CD4-positive, alpha-beta T cell treated with Interleukin-2 at 100 ng/mL for 4 hours (primary cell): ENCODE results near the gene OR2T11.
"Not testable (repeated sequence)": the region's sequence is repeated elsewhere in the genome, so short reads cannot be mapped to it uniquely, and the experiment has no call there.

Source experiments
- DNase-seq: peaks from one replicate; pipeline ENCODE4 v3.0.0-alpha.2; 2020; ENCODE audit warnings: low spot score

OR2T11 gene, protein sequence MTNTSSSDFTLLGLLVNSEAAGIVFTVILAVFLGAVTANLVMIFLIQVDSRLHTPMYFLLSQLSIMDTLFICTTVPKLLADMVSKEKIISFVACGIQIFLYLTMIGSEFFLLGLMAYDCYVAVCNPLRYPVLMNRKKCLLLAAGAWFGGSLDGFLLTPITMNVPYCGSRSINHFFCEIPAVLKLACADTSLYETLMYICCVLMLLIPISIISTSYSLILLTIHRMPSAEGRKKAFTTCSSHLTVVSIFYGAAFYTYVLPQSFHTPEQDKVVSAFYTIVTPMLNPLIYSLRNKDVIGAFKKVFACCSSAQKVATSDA

DNA sequence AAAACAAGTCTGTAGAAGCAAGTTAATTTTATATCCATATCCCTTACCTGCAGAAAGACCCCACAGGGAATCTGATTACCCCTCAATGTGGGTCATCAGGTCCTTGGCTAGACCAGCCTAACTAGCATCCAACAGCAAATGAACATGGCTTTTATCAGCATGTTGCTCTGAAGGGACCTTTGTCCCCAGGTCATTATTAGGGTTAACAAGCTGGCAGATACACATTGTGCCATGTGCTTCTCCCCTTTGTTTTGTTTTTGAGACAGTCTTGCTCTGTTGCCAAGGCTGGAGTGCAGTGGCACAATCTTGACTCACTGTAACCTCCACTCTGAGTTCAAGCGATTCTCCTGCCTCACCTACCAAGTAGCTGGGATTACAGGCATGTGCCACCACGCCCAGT lies at the start of gene OR2T11:
TSS of gene OR2T11 (minus strand) at position 101 of the 400 bp plus-strand sequence. CDS start 7,963 bp downstream, outside the sequence.
- DNase-seq: not testable (repeated sequence)

DNA sequence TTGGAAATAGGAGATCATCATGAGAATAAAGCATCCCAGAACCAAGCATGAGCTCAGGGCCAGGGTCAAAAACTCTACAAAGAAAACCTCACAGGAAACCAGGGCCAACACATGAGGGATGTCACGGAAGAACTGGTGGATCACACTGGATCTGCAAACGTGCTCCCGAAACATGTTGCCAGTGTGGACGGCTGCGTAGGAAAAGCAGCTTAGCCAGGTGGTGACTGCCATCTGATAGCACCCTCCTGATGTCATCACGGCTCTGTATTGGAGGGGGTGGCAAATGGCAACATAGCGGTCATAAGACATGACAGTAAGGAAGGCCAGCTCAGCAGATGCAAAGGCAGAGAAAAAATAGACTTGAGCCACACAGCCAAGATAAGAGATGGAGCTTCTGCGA lies 46.8 kb upstream of the OR2T11 start:
- DNase-seq: no peak

DNA sequence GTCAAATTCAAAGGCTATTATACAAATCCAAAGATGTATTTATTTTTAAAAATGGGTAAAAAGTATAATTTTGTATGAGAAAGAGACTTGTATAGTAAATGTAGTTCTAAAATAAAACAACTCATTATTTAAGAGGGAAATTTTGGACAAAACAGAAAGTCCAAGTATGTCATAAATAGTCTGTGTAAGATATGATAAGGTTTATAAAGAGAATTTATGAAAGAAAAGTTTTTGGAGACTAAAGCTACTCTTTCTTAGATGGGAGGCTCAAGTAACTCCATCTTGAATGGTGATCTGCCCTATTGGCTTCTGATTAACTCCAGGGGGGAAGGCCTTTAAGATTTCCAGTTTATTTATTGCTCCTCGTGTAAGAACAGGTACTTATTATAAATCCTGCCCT lies 35.1 kb upstream of the OR2T11 start:
- no peak for DNase-seq

DNA sequence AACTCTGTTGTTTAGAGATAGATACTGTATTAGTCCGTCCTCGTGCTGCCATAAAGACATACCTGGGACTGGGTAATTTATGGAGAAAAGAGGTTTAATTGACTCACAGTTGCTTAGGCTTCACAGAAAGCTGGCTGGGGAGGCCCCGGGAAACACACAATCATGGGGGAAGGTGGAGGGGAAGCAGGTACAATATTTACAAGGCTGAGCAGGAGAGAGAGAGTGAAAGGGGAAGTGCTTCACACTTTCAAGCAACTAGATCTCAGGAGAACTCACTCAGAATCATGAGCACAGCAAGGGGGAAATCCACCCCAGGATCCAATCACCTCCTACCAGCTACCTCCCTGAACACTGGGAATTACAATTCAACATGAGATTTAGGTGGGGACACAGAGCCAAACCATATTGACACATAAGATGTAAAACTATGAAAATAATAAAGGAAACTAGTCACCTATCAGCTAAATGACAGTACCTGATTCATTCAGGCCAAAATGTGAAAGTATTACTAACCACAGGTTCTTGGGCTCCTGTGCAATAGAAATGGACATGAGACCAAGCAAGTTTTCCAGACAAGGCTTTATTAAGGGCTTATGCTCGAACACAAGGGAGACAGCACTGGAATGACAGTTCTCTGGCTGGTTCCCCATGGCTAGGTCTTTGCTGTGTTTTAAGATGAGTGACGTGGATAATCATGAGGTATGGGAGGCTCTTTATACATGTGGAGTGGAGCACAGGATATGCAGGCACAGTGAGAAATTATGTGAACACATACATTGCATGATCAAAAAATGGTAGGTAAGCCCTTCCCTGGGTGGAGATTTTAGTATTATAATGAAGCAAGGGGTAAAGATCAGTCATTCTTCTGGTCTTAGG lies 28.8 kb upstream of the OR2T11 start:
- DNase-seq: not testable (repeated sequence)

DNA sequence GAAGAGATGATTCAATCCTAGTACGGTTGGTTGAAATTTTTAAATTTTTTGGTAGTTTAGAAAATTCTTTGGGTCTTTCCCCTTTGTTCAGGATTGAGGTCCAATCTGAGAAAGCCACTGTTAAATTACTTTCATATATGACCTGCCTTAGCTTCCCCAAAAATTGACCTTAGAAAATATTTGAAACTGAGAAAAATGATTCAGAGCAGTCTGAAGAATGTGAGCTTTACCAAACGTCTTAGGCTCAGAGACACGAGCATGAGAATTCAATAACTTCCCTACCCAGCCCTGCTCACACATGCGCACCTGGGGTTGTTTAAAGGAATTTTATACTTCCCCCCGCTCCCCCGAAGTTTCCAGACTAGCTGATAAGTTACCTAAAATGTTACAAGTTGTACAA lies 21.9 kb upstream of the OR2T11 start:
- not testable (repeated sequence) for DNase-seq

DNA sequence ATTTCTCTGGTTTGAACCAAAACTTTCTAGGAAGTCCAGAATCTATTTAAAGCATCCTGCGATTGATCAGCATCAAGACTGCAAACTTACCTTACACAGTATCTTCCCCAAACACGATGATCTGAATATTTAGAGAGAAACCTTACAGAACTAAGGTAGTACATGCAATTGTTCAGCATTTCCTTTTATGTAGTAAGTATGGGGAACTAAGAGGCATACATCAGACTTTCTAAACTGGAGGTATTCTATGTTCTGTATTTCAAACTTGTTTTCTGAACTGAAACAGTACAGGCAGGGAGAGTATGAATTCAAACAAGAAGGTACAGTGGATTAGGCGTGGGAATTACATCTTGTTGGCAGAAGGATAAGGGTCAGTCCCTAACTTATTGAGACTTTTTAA lies 20.5 kb upstream of the OR2T11 start, which contains the start of gene OR2T27:
TSS of gene OR2T27 (minus strand) at position 175 of the 400 bp plus-strand sequence. CDS start 4,644 bp downstream, outside the sequence.
- DNase-seq: not testable (repeated sequence)

DNA sequence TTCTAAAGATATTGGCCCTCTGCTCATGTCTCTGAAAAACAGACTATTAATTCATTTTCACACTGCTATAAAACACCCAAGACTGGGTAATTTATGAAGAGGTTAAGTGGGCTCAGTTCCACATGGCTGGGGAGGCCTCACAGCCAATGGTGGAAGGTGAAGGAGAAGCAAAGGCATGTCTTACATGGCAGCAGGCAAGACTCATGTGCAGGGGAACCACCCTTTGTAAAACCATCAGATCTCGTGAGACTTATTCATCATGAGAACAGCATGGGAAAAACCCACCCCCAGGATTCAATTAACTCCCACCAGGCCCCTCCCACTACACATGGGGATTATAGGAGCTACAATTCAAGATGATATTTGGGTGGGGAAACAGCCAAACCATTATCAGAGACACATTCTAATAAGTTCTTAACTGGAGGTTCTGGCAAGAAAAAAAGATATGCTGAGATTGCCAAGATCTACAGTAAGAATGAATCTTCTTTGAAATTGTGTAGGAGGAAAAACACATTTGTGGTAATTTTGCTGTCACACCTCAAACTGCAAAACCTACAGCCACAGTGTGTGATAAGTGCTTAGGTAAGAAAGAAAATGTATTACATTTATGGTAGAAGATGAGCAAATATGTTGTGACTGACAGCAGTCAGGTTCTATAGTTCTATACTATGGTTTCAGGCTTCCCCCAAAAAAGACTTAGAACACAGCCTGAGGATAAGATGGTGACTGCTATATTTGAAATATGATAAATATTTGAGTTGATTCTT lies 14.1 kb upstream of the OR2T11 start:
- not testable (repeated sequence) for DNase-seq

DNA sequence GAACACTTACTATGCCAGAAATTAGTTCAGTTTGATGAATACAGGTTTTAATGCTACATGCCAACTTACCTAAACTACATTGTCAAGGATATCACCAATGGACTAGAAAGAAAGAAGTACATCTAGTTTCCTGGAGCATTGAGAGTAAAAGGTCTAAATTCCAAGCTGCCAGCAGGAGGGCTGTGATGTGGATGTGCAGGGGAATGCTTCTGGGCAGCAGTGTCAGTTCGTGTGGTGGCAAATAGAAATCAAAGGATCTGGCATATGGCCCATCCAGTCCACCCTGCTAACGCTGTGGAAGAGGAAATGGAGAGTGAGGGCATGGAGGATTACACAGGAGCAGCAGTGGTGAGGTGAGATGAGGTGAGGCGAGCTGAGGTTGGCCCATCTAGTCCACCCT lies 10.3 kb upstream of the OR2T11 start, which contains the start of gene OR2T35:
TSS of gene OR2T35 (minus strand) at position 101 of the 400 bp plus-strand sequence. CDS start 6,020 bp downstream, outside the sequence.
- not testable (repeated sequence) for DNase-seq

DNA sequence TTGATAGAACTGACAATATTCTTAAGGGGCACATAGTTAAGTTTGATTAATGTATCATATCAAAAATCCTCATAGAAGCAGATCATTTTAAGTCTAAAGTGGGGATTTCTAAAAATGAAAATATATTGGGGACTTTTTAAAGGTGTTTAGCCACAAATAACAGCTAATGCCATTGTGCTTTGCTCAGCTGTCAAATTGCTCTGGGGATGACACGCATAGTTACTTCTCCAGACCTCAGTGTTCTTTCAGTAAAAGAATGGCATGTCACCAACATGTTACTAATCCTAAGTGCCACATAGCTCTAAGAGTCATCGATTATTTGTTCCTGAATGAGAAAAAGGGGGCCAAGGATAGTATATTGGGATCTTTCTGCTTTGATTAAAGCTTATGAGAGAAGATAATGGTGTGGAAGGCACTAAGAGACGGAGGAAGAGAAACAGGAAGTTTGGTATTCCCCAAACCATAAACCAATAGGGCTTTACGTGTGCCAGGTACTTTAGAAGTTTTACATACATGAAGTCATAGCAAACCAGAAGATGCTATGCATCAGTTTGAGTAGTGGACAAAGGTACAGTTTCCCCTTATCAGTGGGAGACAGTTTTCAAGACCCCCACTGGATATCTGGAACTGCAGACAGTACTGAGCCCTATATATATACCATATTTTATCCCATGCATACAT lies 8.2 kb upstream of the OR2T11 start:
- DNase-seq: not testable (repeated sequence)

DNA sequence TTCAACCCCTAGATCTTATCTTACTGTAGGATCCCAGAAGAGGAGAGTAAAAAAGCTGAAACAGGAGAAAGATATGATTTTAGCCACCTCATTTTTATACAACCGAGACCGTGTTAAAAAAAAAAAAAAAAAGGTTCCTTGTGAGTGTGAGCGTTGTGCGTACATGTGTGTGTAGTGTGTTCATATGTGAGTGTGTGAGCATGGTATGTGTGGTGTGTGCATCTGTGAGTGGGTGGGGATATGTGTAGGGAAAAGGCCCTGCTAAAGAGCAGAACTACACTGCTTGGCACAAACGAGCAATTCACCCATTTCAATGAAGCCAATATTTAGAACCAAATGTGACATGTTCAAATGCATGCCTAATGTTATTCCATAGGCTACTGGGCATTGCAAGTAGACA lies 6.7 kb upstream of the OR2T11 start:
- DNase-seq: not testable (repeated sequence)

DNA sequence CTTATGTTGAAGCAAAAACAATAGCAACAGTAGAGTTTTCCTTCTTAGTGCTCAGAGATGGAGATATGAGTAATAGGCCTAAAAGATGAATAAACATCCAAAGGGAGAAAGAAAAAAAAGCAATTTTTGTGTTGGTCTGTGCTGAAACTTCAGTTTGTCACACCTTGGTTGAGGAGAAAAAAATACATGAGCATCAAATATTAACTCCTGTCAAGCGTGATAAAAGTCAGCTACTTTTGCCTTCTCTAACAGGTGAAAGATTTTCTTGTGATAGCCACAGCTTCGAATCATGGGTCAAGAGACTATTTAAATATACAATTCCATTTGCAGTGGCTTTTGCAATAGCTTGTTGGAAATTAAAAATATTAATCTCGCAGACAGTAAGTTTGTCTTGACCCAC lies 6.0 kb upstream of the OR2T11 start:
- not testable (repeated sequence) for DNase-seq

DNA sequence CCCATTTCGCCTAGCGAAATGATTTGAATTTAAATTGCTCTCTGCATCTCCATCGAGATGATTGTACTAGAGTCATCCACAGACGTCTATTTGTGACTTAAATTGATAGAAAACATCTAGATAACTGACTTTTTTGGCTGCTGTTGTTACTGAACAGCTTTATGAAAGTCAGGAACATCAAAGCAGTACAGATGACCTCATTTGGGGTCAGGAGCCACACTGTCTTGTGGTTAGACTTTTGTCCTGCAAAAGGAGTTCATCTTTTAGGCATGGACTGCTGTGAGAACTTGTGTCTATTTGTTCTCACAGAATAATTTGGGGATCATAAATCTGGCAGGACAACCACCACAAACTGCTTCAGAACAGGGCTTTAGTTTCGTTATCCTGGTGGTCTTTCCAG lies 4.8 kb upstream of the OR2T11 start:
- DNase-seq: not testable (repeated sequence)

DNA sequence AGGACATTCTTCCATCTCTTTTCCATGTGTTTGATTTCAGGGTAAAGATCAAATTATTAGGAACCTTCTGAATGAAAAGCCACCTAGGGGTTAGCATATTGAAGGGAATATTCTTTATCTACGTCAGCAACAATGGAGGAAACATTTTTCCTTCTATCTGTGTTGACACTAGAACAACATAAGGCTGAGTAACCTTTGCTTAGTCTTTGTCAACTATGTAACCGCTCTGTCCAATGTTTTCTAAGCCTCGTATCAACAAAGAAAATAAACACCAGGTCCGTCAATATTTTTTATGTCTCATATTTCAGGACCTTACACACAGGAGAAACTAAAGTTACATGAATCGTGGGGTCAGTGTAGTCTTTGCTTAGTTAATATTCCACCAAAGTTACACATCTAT lies 1.7 kb upstream of the OR2T11 start:
- DNase-seq: not testable (repeated sequence)

DNA sequence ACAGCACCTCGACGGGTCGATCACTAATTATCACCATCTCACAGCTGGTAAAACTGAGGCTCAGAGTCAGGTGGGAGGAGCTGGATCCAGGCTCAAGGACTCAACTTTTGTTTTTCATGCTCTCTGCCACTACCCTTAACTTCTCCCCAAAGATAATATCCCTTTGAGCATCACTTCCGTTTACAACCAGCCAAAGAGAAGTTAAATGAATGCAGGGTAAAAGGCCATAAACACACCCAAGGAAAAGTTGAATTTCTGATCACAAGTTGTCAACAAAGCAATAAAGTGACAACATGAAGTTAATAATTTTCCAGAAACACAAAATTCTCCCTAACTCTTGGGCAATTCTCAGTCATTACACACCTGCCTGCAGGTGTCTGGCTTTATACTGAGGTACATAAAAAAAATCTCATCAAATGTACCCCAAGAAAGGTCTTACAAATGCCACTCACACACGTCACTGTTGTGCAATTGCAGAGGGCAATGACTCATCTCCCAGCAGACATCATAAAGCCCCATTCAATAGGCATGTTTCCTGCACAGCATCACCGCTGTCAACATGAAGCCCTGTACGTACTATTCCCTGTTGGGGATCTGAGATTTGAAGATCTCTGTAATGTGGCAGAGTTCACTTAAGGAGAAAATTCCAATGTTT lies 3.4 kb downstream of the OR2T11 start:
- DNase-seq: no peak

DNA sequence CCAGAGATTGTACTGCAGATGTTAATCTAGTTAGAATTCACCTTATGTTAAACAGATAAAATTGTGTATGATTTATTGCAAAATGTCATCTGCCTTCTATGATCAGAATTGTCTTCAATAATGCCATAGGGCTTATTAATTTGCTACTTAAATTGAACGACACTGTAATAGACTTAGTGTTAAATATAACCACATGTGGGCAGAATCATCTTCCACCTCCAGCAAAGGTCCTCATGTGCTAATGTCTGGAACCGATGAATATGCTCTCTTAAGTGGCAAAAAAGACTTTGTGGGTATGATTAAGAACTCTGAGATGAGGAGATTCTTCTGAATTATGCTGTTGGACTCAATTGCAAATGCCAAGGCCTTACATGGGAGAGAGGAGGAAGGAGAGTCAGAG lies 4.3 kb downstream of the OR2T11 start:
- no peak for DNase-seq

DNA sequence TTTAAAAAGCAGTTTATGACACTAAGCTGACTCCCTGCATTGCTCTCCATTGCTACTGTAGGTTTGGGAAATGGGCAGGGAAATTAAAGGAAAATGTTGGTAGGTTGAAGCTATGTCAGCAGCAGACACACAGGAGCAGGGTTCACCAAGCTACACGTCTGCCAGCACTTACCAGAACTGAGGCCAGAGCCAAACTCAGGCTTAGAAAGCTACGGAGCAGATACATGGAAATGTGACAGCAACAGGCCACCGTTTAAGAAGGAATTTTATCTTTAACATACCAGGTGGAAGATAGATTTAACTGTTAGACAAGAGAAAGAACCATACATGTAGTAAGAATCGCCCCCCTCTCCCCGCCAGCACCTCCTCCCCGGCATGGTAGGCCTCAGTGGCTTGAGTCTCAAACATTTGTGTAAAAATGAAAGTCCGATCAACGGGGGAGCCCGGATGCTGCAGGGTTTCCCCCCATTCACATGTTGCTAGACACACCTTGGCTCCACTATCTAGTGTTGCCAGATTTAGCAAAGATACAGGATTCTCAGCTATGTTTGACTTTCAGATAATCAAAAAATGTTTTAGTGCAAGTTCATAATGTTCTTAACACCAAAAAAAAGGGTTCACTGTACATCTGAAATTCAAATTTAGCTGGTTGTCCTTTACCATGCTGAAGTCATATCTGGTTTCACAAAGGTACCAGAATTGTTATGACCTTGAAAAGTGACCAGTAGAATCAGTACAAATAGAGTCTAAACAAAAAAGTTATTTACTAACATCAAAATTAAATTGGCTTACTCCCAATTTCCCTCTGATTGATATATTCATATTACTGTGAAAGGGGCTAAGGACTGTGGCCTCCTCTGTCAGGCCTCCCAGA lies 6.7 kb downstream of the OR2T11 start:
- no peak for DNase-seq

DNA sequence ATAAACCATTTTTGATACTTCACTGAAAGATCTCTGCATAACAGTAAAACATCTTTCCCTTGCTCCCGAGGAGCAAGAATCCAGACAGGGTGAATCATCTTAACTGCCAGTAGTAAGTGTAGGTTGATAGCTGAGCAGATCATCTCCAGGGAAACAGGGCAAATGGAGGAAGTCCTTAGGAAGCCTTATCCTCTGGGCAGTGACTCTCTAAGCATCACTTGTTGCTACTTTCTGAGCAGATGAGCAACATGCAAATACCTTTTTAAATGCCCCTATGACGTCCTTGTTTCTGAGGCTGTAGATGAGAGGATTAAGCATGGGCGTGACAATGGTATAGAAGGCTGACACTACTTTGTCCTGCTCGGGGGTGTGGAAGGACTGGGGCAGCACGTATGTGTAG lies 8.9 kb downstream of the OR2T11 start:
- DNase-seq: no peak

DNA sequence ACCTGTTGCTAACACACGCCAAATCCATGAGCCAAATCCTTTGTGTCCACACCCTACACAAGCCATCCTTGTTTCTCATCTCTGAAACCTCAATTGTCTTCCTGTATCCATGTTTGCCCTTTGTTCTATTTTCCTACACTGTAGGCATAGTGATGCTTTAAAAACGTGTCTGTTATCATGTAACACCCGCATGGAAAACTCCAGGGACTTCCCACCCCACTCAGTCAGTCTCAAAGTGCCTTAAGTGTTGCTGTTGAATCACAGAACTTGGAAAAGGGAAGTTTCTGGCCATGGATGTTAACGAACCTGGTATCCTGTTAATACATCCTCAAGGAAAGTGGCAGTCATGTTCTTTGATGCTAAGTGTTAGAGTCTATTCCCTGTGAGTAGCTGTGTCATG lies 9.7 kb downstream of the OR2T11 start:
- no peak for DNase-seq

DNA sequence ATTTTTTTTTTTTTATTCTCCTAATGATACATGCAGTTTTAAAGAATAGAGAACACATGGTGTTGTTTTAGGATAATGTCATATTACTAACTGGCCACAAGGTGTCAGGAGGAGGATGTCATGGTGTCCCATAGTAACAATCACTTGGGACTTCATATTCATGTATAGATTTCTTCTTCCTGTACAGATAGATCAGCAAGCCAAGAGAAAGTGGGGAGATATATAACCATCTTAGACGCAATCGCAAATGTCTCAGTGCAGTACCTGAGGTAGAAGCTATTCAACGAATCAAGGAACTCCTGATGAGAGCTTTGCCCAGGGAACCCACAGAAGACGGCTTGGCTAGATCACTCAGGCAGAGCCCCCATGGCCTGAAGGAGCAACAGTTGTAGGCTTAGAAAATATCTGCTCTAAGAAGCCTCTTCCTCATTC lies 12.3 kb downstream of the OR2T11 start:
- DNase-seq: peak; percentile 27

DNA sequence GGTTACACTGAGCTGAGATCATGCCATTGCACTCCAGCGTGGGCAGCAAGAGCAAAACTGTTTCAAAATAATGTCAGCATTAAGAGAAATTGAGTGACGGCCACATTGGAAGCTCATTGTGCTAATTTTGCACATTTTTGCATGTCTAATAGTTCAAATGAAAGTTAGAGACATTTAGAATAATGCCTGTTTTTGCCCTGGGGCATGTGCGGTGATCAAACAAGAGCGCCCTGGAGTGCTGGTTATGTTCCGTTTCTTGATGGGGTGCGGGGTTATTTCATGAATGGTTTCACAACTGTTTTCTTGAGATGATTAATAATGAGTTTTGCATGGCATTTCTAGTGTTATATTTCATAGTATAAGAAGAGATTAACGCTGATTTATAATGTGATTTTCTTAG lies 13.1 kb downstream of the OR2T11 start:
- DNase-seq: no peak
